Glutamatergic neuron (in vitro differentiated cells): ENCODE results near the gene NOP9. TPM values are rescaled to one million over a fixed set of nuclear protein-coding genes. Genes with fewer than 3 reads are reported as not detected.
"Not testable (repeated sequence)": the region's sequence is repeated elsewhere in the genome, so short reads cannot be mapped to it uniquely, and the experiment has no call there.

Source experiments
- DNase-seq: peaks from one replicate; pipeline ENCODE4 v3.0.0; 2022
- H3K27ac Mint-ChIP-seq: one replicate; pipeline ENCODE4 v1.8.0; 2020; ENCODE audit warnings: mild to moderate bottlenecking, mixed read lengths, inconsistent platforms; ENCODE audit not compliant: unreplicated experiment
- H3K27me3 Mint-ChIP-seq: one replicate; pipeline ENCODE4 v1.8.0; 2020; ENCODE audit warnings: mild to moderate bottlenecking, moderate library complexity, mixed read lengths, inconsistent platforms; ENCODE audit not compliant: unreplicated experiment
- H3K36me3 Mint-ChIP-seq: one replicate; pipeline ENCODE4 v1.8.0; 2020; ENCODE audit warnings: mild to moderate bottlenecking, mixed read lengths, inconsistent platforms; ENCODE audit not compliant: unreplicated experiment
- H3K4me1 Mint-ChIP-seq: one replicate; pipeline ENCODE4 v1.8.0; 2020; ENCODE audit warnings: mild to moderate bottlenecking, low read depth, mixed read lengths, inconsistent platforms; ENCODE audit not compliant: unreplicated experiment
- H3K4me3 Mint-ChIP-seq: one replicate; pipeline ENCODE4 v1.8.0; 2020; ENCODE audit warnings: mild to moderate bottlenecking, mixed read lengths, inconsistent platforms; ENCODE audit not compliant: unreplicated experiment
- H3K9me3 Mint-ChIP-seq: one replicate; pipeline ENCODE4 v1.8.0; 2020; ENCODE audit warnings: mild to moderate bottlenecking, moderate library complexity, mixed read lengths, inconsistent platforms; ENCODE audit not compliant: unreplicated experiment
- total RNA-seq: library from RNA; stranded (reverse); fragmentation: NEBNext Ultra II Directional; extraction: Animal tissue kit (Norgen Biotek cat#: 25700); gene quantifications from one replicate; pipeline ENCODE4 v1.2.1, GENCODE V29; 2021; ENCODE audit not compliant: unreplicated experiment
- TF ChIP-seq, protein P1 (sequence below): fragments of 200-600 bp; sonication (generic); IDR thresholded peaks from one replicate; pipeline ENCODE4 v1.5.0; 2021; ENCODE audit not compliant: partially characterized antibody, unreplicated experiment

Gene NOP9
- total RNA-seq, 1 donor from 2014 or later, result 29.2 TPM

DNA sequence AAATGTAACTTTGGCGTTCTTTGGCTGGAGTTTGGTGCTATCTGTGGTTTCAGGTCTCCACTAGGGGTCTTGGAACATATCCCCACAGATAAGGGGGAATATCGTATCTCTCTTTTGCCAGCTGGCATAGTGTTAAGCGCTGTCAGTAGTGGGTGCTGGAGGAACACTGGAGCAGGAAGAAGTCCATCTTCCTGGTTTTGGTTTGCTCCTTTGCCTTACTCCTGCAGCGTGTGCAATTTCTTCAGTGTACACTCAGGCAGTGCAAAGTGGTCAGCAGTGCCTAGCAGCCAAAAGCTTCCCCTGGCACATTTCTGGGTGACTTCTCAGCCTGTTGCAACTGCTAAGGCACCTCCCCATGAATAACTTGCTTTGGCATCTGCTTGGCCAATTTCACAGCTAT is 51.9 kb downstream of the NOP9 start:
- H3K27ac Mint-ChIP-seq, result no peak overlapping the region
- no peak for DNase-seq
- no peak overlapping the region for H3K4me3 Mint-ChIP-seq
- H3K36me3 Mint-ChIP-seq, result no peaks in the 10 kb centered on the region
- TF ChIP-seq, protein P1, sequence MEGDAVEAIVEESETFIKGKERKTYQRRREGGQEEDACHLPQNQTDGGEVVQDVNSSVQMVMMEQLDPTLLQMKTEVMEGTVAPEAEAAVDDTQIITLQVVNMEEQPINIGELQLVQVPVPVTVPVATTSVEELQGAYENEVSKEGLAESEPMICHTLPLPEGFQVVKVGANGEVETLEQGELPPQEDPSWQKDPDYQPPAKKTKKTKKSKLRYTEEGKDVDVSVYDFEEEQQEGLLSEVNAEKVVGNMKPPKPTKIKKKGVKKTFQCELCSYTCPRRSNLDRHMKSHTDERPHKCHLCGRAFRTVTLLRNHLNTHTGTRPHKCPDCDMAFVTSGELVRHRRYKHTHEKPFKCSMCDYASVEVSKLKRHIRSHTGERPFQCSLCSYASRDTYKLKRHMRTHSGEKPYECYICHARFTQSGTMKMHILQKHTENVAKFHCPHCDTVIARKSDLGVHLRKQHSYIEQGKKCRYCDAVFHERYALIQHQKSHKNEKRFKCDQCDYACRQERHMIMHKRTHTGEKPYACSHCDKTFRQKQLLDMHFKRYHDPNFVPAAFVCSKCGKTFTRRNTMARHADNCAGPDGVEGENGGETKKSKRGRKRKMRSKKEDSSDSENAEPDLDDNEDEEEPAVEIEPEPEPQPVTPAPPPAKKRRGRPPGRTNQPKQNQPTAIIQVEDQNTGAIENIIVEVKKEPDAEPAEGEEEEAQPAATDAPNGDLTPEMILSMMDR, result no peak
- no peaks in the 10 kb centered on the region for H3K9me3 Mint-ChIP-seq
- peaks cover 3% of the 10 kb centered on the region for H3K27me3 Mint-ChIP-seq
- H3K4me1 Mint-ChIP-seq, result no peaks in the 10 kb centered on the region

DNA sequence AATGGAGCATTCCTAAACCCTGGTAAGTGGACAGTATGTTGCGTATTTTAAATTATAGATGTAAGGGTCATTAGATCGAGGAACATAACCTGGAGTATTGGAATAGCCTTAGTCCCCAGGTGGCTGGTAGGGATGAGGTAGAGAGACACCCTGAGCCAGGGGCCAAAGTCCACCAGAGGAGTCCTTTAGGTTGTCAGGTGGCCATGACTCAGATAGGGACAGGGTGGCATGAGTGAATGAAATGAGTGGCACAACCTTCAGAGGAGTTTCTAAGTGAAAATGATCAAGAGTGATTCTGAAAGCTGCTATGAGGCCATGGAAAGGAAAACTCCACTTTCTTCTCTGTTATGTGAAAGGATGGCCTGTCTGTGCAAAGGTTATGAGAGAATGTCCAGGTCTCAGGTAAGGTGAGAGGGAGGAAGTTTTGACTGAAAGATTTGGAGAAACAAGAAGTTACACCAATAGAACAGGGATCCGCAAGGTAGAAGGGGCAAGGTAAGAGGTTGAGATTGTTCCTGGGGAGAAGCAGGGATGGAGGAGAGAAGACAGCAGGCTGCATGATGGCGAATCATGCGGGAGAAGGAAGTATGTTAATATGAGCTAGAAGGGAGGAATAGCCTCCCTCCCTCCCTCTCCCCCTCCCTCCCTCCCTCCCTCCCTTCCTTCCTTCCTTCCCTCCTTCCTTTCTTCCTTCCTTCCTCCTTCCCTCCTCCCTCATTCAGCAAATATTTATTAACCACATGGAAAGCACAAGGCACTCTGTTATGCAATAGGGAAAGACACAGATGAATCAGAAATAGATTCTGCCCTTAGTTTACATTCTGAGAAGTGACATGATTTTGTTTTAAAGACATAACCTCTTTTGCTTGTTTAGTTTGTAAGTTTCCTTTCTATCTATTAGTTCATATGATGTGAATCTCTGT is 54.2 kb downstream of the NOP9 start:
- H3K27ac Mint-ChIP-seq, result no peak overlapping the region
- H3K9me3 Mint-ChIP-seq, result no peaks in the 10 kb centered on the region
- TF ChIP-seq, protein P1, result no peak
- DNase-seq, result no peak
- no peaks in the 10 kb centered on the region for H3K36me3 Mint-ChIP-seq
- H3K4me3 Mint-ChIP-seq, result no peak overlapping the region
- peaks cover 3% of the 10 kb centered on the region for H3K27me3 Mint-ChIP-seq
- H3K4me1 Mint-ChIP-seq, result no peaks in the 10 kb centered on the region

DNA sequence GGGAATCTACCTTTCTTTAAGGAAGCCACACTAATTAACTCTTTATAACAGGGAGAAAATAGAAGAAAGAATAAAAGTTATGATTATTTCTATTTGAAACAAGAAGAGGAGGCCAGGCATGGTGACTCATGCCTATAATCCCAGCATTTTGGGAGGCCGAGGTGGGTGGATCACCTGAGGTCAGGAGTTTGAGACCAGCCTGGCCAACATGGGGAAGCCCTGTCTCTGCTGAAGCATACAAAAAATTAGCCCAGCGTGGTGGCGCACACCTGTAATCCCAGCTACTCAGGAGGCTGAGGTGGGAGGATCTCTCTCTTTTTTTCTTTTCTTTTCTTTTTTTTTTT is 54.8 kb downstream of the NOP9 start:
- not testable (repeated sequence) for H3K4me1 Mint-ChIP-seq, H3K4me3 Mint-ChIP-seq, H3K9me3 Mint-ChIP-seq, H3K27ac Mint-ChIP-seq, H3K27me3 Mint-ChIP-seq, DNase-seq, H3K36me3 Mint-ChIP-seq

DNA sequence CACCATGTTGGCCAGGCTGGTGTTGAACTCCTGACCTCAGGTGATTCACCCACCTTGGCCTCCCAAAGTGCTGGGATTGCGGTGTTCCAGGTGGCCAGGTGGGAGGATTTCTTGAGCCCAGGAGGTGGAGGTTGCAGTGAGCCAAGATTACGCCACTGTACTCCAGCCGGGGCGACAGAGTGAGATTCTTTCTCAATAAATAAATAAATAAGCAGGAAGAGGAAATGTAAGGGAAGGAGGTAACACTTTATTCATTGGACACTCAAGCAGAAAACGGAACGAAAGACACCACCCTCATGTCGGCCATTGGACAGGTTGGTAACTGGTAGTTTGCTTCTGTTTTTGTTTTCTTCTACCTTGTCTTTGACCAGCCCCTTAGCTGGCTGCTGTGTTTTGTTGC is 55.4 kb downstream of the NOP9 start:
- TF ChIP-seq, protein P1, result no peak
- H3K9me3 Mint-ChIP-seq, result peaks cover 4% of the 10 kb centered on the region
- DNase-seq, result no peak
- H3K4me1 Mint-ChIP-seq, result no peaks in the 10 kb centered on the region
- no peak overlapping the region for H3K4me3 Mint-ChIP-seq
- no peak overlapping the region for H3K27ac Mint-ChIP-seq
- peaks cover 3% of the 10 kb centered on the region for H3K27me3 Mint-ChIP-seq
- H3K36me3 Mint-ChIP-seq, result no peaks in the 10 kb centered on the region

DNA sequence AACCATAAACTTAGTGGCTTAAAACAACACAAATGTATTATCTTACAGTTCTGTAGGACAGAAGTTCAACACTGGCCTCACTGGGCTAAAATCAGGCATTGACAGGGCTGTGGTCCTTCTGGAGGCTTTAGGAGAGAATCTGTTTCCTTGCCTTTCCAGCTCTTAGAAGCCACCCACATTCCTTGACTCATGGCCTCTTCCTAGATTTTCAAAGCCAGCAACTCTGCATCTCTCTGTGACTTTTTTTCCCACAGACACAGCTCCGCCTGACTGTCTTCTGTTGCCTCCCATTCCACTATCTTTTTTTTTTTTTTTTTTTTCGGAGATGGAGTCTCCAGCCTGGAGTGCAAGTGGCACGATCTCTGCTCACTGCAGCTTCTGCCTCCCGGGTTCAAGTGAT is 56.6 kb downstream of the NOP9 start:
- H3K4me1 Mint-ChIP-seq, result no peaks in the 10 kb centered on the region

More for the DNA sequence above, 56.6 kb downstream of the NOP9 start:
- TF ChIP-seq, protein P1, result no peak
- no peak for DNase-seq
- no peak overlapping the region for H3K27ac Mint-ChIP-seq
- no peaks in the 10 kb centered on the region for H3K36me3 Mint-ChIP-seq
- peaks cover 3% of the 10 kb centered on the region for H3K27me3 Mint-ChIP-seq
- peaks cover 4% of the 10 kb centered on the region for H3K9me3 Mint-ChIP-seq
- H3K4me3 Mint-ChIP-seq, result no peak overlapping the region

Other genes with a start within 250 kb of the NOP9 start
- gene CARMIL3, start 247.8 kb upstream of the NOP9 start, total RNA-seq, result 108 TPM
- 0.44 TPM for gene CPNE6, start 228.3 kb upstream of the NOP9 start, total RNA-seq
- gene PCK2, start 205.5 kb upstream of the NOP9 start, total RNA-seq, result 99.9 TPM
- 54.1 TPM for gene DCAF11, start 185.1 kb upstream of the NOP9 start, total RNA-seq
- gene NRL, start 184.9 kb upstream of the NOP9 start, total RNA-seq, result 3.7 TPM
- gene FITM1, start 169.2 kb upstream of the NOP9 start, total RNA-seq, result 0.66 TPM
- 35.7 TPM for gene PSME1, start 163.7 kb upstream of the NOP9 start, total RNA-seq
- gene EMC9, start 158.3 kb upstream of the NOP9 start, total RNA-seq, result 18.1 TPM
- 58.9 TPM for gene PSME2, start 153.2 kb upstream of the NOP9 start, total RNA-seq
- gene RNF31, start 152.4 kb upstream of the NOP9 start, total RNA-seq, result 88.2 TPM
- 31.0 TPM for gene IRF9, start 138.6 kb upstream of the NOP9 start, total RNA-seq
- gene REC8, start 127.8 kb upstream of the NOP9 start, total RNA-seq, result 136 TPM
- 25.5 TPM for gene IPO4, start 111.0 kb upstream of the NOP9 start, total RNA-seq
- 35.0 TPM for gene TM9SF1, start 104.4 kb upstream of the NOP9 start, total RNA-seq
- gene TSSK4, start 94.2 kb upstream of the NOP9 start, total RNA-seq, result not detected
- gene CHMP4A, start 86.4 kb upstream of the NOP9 start, total RNA-seq, result 32.4 TPM
- gene MDP1, start 83.8 kb upstream of the NOP9 start, total RNA-seq, result 25.5 TPM
- 169 TPM for gene NEDD8, start 67.5 kb upstream of the NOP9 start, total RNA-seq
- gene GMPR2, start 66.9 kb upstream of the NOP9 start, total RNA-seq, result 55.8 TPM
- 67.0 TPM for gene TINF2, start 57.2 kb upstream of the NOP9 start, total RNA-seq
- 4.2 TPM for gene TGM1, start 36.7 kb upstream of the NOP9 start, total RNA-seq
- gene RABGGTA, start 28.3 kb upstream of the NOP9 start, total RNA-seq, result 30.3 TPM
- gene DHRS1, start 70 bp upstream of the NOP9 start, total RNA-seq, result 25.1 TPM
- gene CIDEB, start 8.1 kb downstream of the NOP9 start, total RNA-seq, result 1.8 TPM
- 8.9 TPM for gene LTB4R2, start 10.3 kb downstream of the NOP9 start, total RNA-seq
- 7.1 TPM for gene LTB4R, start 11.7 kb downstream of the NOP9 start, total RNA-seq
- not detected for gene ADCY4, start 35.2 kb downstream of the NOP9 start, total RNA-seq
- gene RIPK3, start 40.1 kb downstream of the NOP9 start, total RNA-seq, result not detected
- gene NFATC4, start 68.3 kb downstream of the NOP9 start, total RNA-seq, result 11.4 TPM
- gene NYNRIN, start 99.2 kb downstream of the NOP9 start, total RNA-seq, result 33.5 TPM
- 0.51 TPM for gene CBLN3, start 129.8 kb downstream of the NOP9 start, total RNA-seq
- 28.9 TPM for gene KHNYN, start 130.1 kb downstream of the NOP9 start, total RNA-seq
- gene SDR39U1, start 142.9 kb downstream of the NOP9 start, total RNA-seq, result 70.4 TPM
- gene CMA1, start 208.4 kb downstream of the NOP9 start, total RNA-seq, result not detected